Pulmonary artery endothelial cell (primary cell): Measurements from ENCODE around the gene CDHR3. TPM values are rescaled to one million over a fixed set of nuclear protein-coding genes. Genes with fewer than 3 reads are reported as not detected.

Source experiments
- DNase-seq: peaks from one replicate; pipeline ENCODE4 v3.0.0-alpha.2; 2011; ENCODE audit warnings: low read depth, low spot score
- total RNA-seq: library from RNA; depleted of rRNA; stranded (reverse); fragments of >200 nt; gene quantifications from 2 replicates; pipeline ENCODE4 v1.2.3, GENCODE V29; 2014

The CDHR3 gene
- total RNA-seq, 1 donor from 2014 or later, result 1.4 TPM

DNA sequence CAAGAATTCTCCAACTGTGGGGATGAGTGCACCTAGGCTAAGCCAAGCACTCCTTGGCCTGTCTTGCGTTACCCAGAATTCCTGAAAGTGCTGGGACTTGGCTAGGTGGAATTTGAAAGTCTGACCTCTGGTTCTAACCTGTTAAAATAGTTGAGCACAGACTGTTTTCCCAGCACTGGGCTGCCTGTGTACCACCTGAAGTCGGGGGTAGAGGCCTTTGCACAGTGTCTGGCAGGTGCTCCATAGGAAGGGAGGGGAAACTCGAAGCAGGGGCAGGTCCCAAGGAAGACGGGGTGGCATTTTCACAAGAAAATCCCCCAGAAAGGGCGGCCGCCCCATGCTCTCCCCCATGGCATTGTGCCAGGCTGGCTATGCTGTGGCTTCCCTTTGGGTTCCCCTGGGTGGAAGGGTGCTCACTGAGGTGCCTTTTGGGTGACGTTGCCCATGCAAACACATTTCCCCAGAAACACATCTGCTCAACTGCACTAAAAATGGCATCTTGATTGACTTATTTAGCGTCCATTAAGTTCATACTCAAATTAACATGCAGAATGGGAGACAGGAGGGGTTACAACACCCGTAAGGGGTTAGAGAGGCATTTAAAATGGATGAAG is 86.2 kb downstream of the CDHR3 start:
- no peak for DNase-seq

DNA sequence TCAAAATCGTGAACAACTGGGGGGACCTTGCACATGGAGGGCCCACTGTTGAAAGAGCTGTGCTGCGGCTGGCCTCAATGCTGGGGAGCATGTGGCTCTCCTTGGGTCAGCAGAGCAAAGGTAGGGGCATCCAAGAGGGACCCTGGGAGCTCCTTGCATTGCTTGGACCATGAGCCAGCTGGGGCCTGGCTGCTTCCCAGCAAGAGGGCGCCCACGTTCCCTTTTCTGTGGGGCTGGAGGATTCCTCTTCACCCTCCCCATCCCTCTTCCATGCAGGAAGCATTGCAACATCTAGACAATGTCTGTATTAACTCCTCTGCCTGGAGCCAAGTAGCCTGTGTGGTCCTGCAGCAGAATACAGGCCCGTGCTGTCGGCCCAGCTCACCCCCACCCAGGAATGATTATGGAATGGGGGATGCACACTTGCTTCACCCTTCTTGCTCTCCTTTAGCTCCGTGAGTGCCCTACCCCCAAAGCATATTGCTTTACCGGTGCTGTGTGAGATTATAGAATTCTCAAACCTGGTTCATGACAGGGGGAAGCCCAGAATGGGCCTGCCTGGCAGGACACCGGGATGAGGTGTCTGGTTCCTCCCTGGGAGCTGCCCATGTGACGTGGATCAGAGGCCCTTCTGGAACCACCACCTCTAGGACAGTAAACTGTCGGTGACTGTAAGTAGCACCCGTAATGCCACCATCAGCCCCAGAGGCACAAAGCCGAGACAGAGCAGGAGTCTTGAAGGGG is 87.1 kb downstream of the CDHR3 start:
- DNase-seq, result no peak

DNA sequence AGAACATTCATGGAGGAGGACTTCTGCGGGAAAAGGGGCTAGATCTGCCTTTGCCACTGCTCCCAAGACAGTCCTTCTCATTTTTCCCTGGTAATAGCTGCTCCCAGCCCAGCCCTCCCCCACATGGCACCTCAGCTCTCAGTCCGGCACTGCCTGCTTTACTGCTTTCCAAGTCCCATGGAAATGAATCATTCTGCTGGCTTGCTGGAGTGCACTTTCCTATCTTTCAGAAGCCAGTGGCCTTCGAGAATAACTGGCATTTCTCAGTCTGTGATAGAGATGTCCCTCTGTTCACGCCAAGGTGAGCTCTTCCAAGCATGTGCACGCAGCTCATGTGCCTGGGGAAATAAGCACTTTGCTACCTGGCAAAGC is 87.7 kb downstream of the CDHR3 start:
- DNase-seq, result no peak

DNA sequence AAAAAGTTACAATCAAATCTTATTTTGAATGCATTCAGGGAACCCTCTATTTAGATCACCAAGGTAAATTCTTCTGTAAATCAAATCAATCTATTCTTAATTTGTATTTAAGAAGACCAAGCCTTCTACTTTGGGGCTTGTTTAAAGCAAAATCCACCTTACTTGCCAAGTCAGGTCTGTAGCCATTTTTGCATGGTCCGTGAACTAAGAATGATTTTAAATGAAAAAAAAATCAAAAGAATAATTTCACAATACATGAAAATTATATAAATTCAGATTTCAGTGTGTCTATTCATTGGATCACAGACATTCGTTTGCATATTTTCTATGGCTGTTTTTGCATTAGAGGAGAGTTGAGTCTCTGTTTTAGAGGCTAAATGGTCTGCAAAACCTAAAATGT is 89.6 kb downstream of the CDHR3 start:
- DNase-seq, result no peak

DNA sequence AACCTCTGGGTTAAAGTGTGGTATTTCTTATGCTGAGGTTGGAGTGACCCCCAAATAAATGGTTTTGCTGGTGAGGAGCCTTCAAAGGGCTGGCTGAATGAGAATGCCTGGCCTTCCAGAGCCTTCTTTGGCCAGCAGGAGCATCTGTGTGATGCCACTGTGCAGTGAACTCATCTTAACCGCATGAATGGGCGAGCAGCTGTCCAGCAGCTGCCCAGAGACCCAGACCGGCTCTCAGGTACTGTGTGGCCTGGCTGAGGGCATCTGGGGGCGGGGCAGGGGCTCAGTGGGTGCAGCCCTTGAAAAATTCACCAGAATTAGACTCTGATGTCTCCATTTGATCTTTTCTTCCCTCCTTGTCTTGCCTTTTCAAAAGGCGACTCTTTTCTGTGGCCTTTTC is 90.0 kb downstream of the CDHR3 start:
- DNase-seq, result no peak

DNA sequence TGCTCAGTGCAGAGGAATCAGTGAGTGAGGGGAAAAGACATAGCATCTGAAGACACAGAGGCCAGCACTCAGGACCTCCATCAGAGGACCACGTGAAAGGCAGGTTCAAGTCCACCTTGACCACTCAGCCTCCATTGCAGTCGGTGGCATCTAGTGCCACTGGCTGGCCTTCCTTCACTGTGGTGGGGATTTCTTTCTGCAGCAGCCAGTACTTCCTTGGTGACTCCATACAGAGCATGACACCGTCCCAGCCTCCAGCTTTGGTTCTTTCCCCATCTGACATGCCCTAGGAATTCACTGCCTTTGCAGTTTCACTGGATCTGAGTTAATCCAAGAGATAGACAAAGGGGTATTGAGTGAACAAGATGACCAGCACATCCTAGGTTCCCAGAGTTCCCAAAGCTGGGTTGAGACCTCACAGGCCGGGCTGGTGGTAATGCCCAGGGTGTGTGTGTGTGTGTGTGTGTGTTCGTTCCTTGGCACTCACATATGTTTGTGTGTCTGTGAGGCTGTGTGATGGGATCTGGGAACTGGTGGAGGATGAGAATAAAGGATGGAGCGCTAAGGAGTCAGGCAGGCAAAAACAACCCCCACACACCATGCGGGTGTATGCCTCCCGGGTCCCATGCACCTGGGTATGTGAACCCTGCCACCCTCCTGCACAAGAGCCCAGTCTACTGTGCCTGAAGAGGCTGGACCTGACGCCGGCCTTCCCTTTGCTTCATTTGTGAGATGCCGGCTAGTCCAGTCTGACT is 91.3 kb downstream of the CDHR3 start:
- no peak for DNase-seq

DNA sequence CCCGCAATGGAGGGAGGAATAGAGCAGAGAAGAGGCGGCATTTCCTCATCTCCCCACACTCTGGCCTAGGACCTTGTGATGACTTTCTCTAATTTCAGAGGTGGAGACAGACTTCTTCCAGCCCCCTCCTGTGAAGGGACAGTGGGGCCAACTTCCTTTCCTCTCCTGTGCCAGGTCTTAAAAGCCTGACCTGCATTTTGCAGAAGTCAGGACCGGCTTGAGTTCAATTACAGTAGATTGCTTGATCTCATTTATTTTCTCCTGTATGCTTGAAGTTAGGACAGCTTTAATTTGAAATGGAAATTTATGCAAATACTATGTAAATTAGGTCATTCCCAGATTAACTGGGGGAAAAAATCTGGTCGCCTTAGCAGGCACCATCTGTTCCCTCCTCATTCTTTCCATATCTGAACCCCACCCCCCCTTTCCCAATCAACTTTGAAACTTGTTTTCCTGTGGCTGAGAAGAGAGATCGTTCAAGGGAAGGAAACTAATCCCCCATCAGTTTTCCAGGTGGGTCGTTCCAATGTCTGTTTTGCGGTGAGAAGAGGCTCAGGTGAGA is 92.0 kb downstream of the CDHR3 start:
- no peak for DNase-seq

DNA sequence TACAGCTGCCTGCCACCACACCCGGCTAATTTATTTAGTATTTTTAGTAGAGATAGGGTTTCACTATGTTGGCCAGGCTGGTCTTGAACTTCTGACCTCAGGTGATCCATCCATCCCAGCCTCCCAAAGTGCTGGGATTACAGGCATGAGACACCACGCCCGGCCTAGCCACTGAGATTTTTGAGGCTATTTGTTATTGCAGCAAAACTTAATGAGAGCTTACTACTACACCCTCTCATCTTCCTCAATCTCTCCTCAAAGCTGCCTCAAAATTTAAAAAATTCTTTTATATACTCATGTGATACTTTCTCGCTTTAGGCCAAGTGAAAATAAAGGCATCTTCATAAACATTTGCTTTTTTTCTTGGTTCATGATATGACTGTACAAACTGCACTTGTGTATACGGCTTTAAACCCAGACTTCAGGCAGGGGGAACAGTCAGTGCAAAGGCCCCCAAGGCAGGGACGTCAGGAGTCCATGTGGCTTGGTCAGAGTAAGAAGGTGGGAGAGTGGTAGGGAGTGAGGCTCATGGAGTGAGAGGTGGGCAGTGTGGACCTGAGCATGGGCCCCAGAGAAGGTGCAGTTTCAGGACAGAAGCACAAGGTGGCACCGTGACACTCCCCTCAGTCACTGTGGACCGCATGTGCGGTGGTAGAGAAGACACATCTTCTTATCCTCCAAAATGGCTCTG is 93.6 kb downstream of the CDHR3 start:
- DNase-seq, result no peak

DNA sequence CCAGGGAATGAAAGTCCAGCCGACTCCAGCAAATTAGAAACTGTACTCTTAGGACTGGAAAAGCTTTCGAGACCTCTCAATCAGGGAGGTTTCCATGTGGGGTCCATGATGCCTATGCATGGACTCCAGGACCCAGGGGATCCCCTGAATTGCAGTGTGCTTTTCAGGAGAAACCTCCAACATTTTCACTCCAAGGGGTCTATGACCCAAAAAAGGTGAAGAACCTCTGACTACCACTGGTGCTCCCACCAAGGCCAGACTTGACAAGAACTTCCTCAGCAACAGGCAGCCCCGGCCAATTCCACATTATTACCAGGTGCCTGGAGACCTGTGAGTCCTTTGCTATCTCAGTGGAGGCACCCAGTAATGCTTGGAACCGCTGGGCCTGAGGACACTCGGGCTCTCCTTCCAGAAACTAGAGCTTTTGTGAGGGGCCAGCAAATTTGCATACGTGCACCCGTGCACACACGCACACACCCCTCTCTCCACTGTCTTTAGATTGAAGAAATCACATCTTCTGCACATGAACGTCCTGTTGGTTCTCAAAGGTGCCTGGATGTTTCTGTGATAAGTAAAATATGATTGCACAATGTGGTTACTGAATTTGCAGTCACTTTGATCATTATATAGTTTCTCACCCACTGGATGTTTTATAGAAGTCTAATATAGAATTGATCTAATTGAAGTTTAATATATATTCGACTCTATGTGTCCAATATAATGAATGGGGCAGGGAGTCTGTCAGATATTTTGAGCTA is 94.3 kb downstream of the CDHR3 start:
- DNase-seq, result no peak

DNA sequence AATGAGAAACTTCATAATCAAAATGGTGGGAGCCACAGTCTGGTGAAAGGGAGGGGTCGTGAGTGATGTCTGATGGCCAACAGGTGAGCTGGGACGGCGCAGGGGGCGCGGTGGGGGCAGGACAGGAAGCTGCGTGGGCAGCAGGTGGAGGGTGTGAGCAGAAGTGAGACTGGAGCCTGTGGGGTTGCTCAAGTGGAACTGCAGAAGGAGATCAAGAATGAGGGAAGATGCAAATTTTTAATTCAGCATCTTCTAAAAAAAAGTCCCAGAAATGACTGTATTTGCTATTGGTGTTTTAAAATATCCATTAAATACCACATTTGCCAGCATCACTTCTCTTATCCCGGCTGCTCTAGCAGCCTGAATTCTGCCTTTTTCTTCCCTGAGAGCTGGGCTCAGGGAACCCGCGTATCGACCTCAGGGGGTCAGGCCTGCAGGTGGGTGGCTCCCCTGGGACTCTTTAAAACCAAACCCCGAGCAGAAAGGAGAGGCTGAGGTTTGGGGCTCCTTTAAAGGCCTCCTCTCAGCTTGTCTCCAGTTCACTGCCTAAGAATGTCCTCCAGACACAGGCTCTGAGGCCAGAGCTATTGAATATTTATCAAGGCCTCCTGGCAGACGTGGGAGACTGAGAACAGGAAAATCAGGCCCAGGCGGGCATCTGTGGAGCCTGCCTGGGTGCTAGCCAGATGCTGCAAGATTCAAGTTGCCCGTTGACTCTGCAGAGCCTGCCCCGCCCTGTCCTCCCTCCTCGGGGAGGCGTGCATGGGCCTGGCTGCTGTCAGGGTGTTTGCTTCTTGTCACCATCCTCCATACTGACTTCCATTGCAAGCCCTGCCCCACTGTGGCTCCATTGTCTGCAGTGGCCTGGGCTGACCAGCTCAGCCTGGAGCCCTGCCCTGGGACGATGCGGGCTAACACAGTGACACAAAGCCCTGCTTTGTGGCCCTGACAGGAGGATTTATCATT is 95.2 kb downstream of the CDHR3 start:
- no peak for DNase-seq

DNA sequence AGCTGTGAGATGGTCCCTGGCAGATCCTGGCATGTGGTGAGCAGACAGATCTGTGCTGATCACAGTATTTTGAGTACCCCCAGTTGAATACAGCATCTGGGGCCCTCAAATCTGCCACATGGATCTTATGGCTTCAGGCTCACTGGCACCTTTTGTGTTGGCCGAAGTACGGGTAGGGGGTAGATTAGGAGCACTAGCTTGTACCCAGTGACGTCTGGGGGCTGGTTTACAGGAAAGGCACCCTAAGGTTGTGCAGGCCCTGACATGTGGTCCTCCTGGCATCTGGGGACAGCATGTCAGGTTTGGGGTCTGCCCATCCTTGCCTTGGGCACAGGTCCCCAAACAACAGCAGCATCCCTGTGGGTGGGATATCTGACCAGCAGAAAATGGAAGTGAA is 95.9 kb downstream of the CDHR3 start:
- DNase-seq, result no peak

DNA sequence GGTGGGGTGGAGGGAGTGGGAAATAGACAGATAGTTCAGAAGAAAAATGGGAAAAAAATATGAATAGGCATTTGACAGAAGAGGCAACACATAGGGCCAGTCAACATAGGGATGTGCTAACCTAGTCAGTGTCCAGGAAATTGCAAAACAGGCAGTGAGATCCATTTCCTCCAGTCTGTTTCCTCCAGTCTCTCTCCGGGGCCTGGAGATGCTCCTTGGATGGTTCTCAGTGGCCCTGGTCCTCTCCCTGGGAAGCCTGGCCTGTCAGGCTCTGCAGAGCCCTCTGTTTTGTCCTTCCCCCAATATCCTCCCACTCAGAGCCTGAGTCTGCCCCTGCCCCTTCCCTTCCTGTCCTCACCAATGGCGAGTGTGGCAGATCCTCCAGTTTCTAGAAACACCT is 96.5 kb downstream of the CDHR3 start:
- DNase-seq, result no peak

DNA sequence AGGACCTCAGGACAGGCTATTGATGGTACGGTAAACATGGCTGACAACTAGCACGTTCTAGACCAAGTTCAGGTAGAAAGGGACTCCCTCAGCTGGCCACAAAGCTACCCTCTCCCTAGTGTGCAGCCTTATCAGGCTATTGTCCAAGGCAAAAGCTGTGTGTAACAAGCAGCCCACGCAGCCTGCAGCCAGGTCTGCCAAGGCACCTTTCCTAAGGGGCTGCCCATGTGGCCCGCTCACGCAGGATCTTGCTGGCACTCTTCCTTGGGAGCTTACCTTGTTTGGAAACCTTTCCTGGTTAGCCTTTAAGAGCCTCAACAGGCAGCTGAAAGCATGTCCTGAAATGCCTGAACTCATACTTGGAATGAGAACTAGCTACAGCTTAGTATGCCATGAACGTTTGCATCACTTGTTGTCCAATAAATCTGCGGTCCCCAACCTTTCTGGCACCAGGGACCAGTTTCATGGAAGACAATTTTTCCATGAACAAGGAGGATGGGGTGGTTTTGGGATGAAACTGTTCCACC is 97.4 kb downstream of the CDHR3 start:
- DNase-seq, result no peak

DNA sequence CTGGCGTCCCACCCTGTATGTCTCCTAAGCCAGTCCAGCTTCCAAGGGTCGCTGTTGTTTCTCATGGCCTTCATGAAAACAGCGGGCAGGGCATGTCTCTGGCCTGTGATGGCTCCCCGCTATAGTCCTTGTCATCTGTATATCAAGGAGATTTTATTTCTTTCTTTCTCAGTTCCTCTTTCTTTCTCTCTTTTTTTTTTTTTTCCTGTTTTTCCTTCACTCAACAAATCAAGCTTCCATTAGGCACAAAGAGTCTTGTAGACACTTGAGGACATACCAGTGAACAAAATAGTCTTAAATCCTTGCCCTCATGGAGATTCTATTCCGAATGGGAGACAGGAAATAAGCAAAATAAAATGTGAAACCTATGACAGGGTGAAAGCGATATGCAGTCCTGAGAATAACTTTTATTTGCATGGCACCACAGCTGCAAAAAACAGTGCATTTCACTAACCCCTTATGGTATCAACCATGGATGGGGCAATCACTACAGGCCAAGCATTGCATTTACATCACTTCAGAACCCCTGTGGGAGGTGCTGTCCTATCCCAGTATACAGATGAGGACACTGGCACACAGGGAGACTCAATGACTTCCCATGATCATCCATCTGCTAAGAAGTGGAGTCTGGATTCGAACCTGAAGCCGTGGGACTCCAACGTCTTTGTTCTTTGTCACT is 98.4 kb downstream of the CDHR3 start:
- DNase-seq, result no peak

DNA sequence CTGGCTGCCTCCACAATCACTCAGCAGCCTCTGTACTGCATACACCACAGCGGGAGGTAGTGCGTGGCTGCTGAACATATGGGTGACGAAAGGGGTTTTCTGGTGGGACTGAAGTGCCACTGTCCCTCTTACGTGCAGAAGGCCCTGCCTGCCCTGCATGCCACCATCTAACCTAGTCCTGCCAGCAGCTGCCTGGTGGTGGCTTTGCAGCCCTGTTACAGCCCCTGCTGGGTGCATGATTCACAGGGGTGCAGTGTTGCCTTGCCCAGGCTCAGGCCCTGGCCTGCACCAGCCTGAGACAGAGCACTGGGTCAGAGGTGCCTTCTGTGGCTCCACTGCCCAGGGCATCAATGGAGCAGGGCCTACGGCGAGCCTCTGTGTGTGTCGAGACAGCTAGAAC is 98.9 kb downstream of the CDHR3 start:
- no peak for DNase-seq

DNA sequence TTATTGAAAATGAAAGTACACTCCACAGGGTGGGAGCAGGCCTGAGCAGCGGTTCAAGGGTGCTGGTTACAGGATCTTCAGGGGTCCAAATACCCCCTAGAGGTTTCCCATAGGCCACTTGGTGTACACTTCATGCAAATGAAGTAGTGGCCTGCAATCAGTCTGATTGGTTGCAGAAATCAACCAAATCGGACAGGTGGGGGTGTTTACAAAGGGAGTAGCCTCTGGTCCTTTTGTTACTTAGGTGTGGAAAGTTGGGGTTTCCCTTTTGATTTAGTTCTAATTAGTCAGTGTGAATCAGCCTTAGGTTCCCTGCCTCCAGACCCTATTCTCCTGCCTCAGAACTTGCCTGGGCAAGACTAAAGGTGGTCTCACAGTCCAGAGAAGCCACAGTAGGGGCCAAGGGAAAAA is 99.5 kb downstream of the CDHR3 start:
- no peak for DNase-seq

DNA sequence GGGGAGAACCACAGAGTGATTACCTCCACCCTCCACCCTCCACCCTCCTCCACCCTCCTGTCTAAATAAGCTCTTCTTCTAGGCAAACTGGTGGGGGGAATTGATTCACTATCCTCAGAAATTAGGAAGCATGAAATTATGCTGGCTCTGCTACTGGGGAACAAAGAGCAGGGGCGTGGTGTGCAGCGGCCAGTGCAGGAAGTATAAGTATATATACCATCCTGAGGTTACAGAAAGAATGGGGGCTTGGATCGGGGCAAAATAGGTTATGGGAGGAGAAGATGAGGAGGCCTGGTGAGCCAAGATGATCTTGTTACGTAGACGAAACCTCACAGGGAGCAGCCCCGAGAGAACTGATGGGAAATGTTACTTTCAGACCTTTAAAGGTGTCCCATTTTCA is 100.0 kb downstream of the CDHR3 start:
- no peak for DNase-seq

DNA sequence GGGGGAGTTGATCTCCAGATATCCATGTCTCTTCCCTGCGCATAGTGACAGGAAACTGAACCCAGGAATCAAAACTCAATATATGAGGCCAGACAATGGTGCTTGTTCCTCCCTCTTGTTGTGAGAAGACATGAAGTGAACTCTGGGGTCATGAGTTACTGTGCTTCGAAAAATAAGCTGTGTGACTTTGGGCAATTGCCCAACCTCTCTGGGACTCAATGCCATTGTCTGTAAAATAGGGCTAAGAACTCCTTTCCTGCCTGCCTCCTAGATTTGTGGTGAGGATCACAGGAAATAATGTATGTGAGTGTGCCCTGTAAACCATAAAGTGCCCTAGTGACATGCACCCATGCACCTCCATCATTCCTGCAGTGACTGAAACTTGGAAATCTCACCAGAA is 100.6 kb downstream of the CDHR3 start:
- DNase-seq, result no peak

DNA sequence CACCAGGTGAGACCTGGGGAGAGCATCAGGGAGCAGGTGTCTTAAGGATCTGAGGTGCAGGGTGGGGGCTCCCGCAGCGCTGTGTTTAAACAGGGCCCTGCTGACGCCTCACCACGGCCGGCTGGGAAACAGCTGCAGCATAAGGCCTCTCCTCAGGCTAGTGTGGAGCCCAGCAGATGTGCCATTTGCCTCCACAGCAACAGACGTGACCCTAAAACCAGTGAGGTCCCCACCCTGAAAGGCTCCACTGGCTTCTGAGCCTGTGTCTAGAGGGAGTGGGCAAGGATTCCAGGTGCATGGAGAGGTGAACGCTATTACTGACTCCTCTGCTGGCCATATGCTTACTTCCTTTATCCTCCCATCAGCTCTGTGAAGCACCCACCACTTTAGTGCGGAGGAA is 101.3 kb downstream of the CDHR3 start:
- no peak for DNase-seq
